Measurements from ENCODE around the gene ZP1. TPM values are rescaled to one million over a fixed set of nuclear protein-coding genes. Genes with fewer than 3 reads are reported as not detected.

The ZP1 gene
- total RNA-seq, 4 donors from 2014 or later: 2.1 TPM; not detected in 3

DNA sequence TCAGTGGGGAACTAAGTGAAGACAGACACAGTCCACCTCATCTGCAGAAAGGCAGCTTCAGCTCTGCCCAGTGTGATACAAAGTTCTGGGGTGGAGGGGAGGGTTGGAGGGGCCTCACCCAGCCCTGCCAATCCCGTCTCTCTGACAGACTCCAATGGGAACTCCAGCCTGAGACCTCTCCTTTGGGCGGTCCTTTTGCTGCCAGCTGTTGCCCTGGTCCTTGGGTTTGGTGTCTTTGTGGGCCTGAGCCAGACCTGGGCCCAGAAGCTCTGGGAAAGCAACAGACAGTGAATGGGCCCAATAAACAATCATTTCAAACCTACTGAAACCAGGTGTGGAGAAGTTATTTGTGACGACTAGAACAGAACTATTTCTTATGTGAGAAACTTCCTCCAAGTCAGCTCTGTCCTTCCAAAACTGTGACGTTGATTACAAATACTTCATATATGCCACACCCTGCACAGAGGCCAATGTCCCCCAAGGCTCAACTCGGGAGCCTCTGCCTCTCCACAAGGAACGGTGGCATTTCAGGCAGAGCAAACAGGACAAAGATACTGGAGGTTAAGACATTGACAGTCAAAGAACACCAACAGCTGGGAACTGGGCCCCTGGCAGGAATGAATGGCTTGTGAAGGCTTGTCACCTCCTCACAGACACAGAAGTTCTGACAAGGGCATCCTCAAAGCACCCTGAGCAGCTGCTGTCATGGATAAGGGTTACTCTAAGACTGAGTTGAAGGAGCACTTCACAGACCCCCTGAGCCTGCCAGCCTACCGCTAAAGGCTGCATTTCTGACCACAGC, 8.2 kb downstream of the ZP1 start:
- Histone ChIP-seq H3K27me3 (no peaks in the 10 kb centered on the region), H3K27ac (no peak overlapping the region), H3K4me3 (no peak overlapping the region), H3K36me3 (no peaks in the 10 kb centered on the region), H3K4me1 (peaks cover 0 to 15% (median 0%) of the 10 kb centered on the region in 4 donors), H3K9me3 (no peaks in the 10 kb centered on the region)
- peak in 2 of 3 donors; percentile 26 to 46 for DNase-seq
- TF ChIP-seq POLR2A (IDR thresholded peaks at IDR 0.05): no peak
- TF ChIP-seq, protein P1, sequence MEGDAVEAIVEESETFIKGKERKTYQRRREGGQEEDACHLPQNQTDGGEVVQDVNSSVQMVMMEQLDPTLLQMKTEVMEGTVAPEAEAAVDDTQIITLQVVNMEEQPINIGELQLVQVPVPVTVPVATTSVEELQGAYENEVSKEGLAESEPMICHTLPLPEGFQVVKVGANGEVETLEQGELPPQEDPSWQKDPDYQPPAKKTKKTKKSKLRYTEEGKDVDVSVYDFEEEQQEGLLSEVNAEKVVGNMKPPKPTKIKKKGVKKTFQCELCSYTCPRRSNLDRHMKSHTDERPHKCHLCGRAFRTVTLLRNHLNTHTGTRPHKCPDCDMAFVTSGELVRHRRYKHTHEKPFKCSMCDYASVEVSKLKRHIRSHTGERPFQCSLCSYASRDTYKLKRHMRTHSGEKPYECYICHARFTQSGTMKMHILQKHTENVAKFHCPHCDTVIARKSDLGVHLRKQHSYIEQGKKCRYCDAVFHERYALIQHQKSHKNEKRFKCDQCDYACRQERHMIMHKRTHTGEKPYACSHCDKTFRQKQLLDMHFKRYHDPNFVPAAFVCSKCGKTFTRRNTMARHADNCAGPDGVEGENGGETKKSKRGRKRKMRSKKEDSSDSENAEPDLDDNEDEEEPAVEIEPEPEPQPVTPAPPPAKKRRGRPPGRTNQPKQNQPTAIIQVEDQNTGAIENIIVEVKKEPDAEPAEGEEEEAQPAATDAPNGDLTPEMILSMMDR (IDR thresholded peaks at IDR 0.05): no peak

DNA sequence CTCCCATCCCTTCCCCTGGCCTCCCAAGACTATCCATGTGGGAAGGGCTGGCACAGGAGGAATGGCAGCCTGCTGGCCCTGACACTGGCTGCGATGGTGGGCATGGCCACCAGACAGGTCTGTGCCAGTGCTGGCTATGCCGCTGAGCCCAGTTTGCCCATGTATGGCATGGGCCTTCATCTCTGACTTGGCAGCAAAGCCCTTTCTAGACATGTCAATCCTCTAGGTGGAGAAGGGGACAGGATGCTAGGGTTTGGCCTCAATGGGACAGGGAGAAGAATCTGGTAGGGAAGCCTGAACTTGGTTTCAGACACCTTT, 8.8 kb downstream of the ZP1 start:
- H3K4me3 ChIP-seq: no peak overlapping the region
- peak in 2 of 3 donors; percentile 34 to 40 for DNase-seq
- peaks cover 0 to 10% (median 0%) of the 10 kb centered on the region in 4 donors for H3K4me1 ChIP-seq
- no peaks in the 10 kb centered on the region for H3K36me3 ChIP-seq
- no peaks in the 10 kb centered on the region for H3K27me3 ChIP-seq
- H3K9me3 ChIP-seq: no peaks in the 10 kb centered on the region
- H3K27ac ChIP-seq: no peak overlapping the region
- TF ChIP-seq, protein P1 (IDR thresholded peaks at IDR 0.05): no peak
- TF ChIP-seq POLR2A (IDR thresholded peaks at IDR 0.05): no peak

DNA sequence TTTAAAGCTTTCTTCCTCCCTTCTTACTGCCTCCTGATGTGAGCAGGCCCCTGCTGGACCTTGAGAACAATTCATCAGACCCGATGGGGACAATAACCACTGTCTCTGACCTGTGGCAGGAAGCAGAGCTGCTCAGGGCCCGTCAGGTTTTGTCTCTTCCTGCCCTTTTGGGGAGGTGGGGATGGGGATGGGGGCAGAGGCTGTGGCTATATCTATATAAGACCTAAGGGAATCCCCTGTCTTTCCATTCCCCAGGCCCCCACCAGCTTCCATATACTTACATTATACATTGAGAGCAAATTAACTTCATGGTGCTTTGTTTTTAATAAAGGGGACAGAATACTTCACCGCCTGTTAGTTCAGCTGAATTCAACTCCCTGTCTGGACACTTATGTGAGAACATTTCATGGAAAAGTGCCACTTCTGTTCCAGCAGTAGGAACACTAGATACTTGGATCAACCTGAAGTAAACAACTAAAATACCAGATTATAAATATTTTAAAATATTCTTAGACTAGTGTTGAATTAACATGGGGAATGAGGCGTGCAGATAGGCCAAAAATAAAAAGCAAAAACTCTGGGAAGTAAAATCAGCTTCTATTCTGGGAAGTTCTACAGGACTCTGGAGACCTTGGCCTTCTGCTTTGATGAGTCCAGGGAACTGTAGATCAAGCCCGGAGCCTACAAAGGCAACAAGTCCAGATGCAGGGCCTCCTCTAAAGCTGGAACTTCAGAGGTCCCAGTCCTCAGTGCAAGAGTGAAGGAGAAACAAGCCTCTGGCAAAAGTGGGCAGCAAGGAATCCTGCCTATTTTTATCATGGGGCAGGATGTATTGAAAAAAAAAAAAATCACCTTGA, 11.1 kb downstream of the ZP1 start:
- no peaks in the 10 kb centered on the region for H3K9me3 ChIP-seq
- TF ChIP-seq, protein P1 (IDR thresholded peaks at IDR 0.05): no peak
- TF ChIP-seq POLR2A (IDR thresholded peaks at IDR 0.05): no peak
- H3K4me1 ChIP-seq: peaks cover 0 to 1% (median 0%) of the 10 kb centered on the region in 4 donors
- H3K27ac ChIP-seq: peak overlapping the region in 3 of 4 donors; percentile 21 to 71 (median 68)
- H3K27me3 ChIP-seq: no peaks in the 10 kb centered on the region
- DNase-seq: peak in 1 of 3 donors; percentile 23
- H3K36me3 ChIP-seq: no peaks in the 10 kb centered on the region
- no peak overlapping the region for H3K4me3 ChIP-seq

DNA sequence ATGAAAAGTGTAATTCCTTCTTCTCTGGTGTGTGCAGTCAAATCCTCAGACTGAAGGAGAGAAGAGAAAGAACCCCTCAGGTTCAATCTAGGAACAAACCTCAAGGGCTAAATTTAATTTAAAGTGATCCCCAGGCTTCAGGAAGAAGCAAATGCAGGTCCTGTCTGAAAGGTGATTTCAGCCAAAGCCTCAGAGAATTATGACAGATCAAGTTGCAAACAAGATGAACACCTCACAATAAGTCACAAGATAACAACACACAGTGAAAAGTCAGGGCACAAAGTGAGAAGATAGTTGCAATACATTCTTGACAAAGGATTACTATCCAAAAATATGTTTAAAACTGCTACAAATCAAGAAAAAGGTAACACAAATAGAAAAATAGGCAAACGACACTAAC, 11.8 kb downstream of the ZP1 start:
- no peaks in the 10 kb centered on the region for H3K9me3 ChIP-seq
- no peaks in the 10 kb centered on the region for H3K27me3 ChIP-seq
- H3K36me3 ChIP-seq: no peaks in the 10 kb centered on the region
- H3K4me1 ChIP-seq: no peaks in the 10 kb centered on the region
- TF ChIP-seq, protein P1 (IDR thresholded peaks at IDR 0.05): no peak
- TF ChIP-seq POLR2A (IDR thresholded peaks at IDR 0.05): no peak
- peak overlapping the region in 3 of 4 donors; percentile 21 to 68 (median 25) for H3K27ac ChIP-seq
- no peak overlapping the region for H3K4me3 ChIP-seq
- no peak for DNase-seq

DNA sequence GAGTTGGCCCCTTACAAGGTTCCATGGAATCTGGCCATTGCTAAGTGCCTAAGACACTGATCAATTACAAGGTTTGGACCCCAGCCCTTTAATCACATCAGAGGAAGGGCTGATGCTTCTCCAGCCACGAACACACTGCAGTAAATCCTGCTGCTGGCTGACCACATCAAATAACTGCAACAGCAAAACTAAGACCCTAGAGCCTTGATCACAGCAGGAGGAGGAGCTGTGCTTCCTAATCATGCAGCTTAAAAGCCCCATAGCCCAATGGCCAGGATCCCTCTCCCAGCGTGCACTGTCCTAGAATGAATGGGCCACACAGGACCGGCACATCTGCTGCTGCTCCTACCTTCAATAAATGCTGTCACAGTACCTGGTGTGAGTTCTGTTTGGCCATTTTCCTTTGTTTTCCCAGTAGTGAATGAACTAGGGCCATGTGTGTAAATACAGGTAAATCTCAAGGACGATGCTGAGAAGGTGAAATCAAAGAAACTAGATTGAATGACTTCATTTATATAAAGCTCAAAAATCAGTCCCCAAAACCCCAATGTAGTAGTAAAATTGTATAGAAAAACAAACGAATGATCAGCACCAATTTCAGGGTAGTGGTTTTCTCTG, 12.7 kb downstream of the ZP1 start:
- Histone ChIP-seq H3K27ac (peak overlapping the region in 1 of 4 donors; percentile 68), H3K36me3 (no peaks in the 10 kb centered on the region), H3K4me1 (no peaks in the 10 kb centered on the region), H3K4me3 (no peak overlapping the region), H3K27me3 (no peaks in the 10 kb centered on the region), H3K9me3 (no peaks in the 10 kb centered on the region)
- TF ChIP-seq, protein P1 (IDR thresholded peaks at IDR 0.05): no peak
- TF ChIP-seq POLR2A (IDR thresholded peaks at IDR 0.05): no peak
- no peak for DNase-seq

All from Peyer's patch (tissue), 4 donors.